Measurements from ENCODE around the gene PRPSAP2. TPM values are rescaled to one million over a fixed set of nuclear protein-coding genes. Genes with fewer than 3 reads are reported as not detected.

The PRPSAP2 gene
- total and polyA plus RNA-seq, 10 donors = 26.3 to 44.8 (median 30.4) TPM

- 45 to 65% (median 51%) methylated on average over 4 of the region's 4 CpGs for WGBS, 5 donors
- H3K27me3 ChIP-seq (replicated peaks in 1 of 7) = peaks cover 0 to 42% (median 0%) of the 10 kb centered on the region in 7 donors
- DNase-seq = no peak
- H3K9me3 ChIP-seq = no peaks in the 10 kb centered on the region
- H3K4me3 ChIP-seq = no peak overlapping the region
- intact Hi-C loops (cut with DNase I; ENCODE audit: low total_unique reads) = no loop called here
- no peak for TF ChIP-seq CTCF (IDR thresholded peaks at IDR 0.05 in 8 of 11, conservative IDR thresholded peaks at IDR 0.05 in 3 of 11)
- no peak for TF ChIP-seq POLR2A (IDR thresholded peaks at IDR 0.05)
- TF ChIP-seq POLR2AphosphoS5 (IDR thresholded peaks at IDR 0.05) = no peak
- H3K36me3 ChIP-seq = no peaks in the 10 kb centered on the region
- no peak overlapping the region for H3K27ac ChIP-seq
- peaks cover 0 to 5% (median 0%) of the 10 kb centered on the region in 6 donors for H3K4me1 ChIP-seq
Measured at GRCh38 chr17:18950346-18950745, 92.4 kb downstream of the PRPSAP2 start.

GRCh38 chr17:18950944-18951905, 93.3 kb downstream of the PRPSAP2 start:
- H3K27ac ChIP-seq = no peak overlapping the region
- H3K27me3 ChIP-seq (replicated peaks in 1 of 7) = peaks cover 0 to 33% (median 0%) of the 10 kb centered on the region in 7 donors
- intact Hi-C loops (cut with DNase I; ENCODE audit: low total_unique reads) = no loop called here
- H3K36me3 ChIP-seq = no peaks in the 10 kb centered on the region
- H3K4me3 ChIP-seq = no peak overlapping the region
- TF ChIP-seq POLR2A (IDR thresholded peaks at IDR 0.05) (no peak), CTCF (IDR thresholded peaks at IDR 0.05 in 8 of 11, conservative IDR thresholded peaks at IDR 0.05 in 3 of 11) (no peak), POLR2AphosphoS5 (IDR thresholded peaks at IDR 0.05) (no peak)
- 78 to 89% (median 85%) methylated on average over 27 to 34 of the region's 34 CpGs for WGBS, 5 donors
- no peaks in the 10 kb centered on the region for H3K9me3 ChIP-seq
- peaks cover 0 to 10% (median 0%) of the 10 kb centered on the region in 6 donors for H3K4me1 ChIP-seq
- DNase-seq = peak; percentile 39

GRCh38 chr17:18951941-18952842, 94.3 kb downstream of the PRPSAP2 start, which contains the start of gene SLC5A10:
Gene SLC5A10, plus strand, starts transcription at chr17:18952165. Its CDS starts 41 bp downstream, at chr17:18952206.
- TF ChIP-seq POLR2AphosphoS5 (IDR thresholded peaks at IDR 0.05) (no peak), CTCF (IDR thresholded peaks at IDR 0.05 in 8 of 11, conservative IDR thresholded peaks at IDR 0.05 in 3 of 11) (no peak), POLR2A (IDR thresholded peaks at IDR 0.05) (no peak)

More at GRCh38 chr17:18951941-18952842, 94.3 kb downstream of the PRPSAP2 start, which contains the start of gene SLC5A10:
- H3K4me1 ChIP-seq = peaks cover 0 to 10% (median 0%) of the 10 kb centered on the region in 6 donors
- no peak within 1 kb of the TSS for H3K4me3 ChIP-seq
- no peaks in the 10 kb centered on the region for H3K9me3 ChIP-seq
- DNase-seq = peak; percentile 63
- no peaks in the 10 kb centered on the region for H3K36me3 ChIP-seq
- 81 to 89% (median 87%) methylated on average over 16 to 17 of the region's 17 CpGs for WGBS, 5 donors
- intact Hi-C loops (cut with DNase I; ENCODE audit: low total_unique reads) = no loop called here
- no peak within 1 kb of the TSS for H3K27ac ChIP-seq
- peaks cover 0 to 26% (median 0%) of the 10 kb centered on the region in 7 donors for H3K27me3 ChIP-seq (replicated peaks in 1 of 7)

Data from spleen (tissue), 11 donors.